Naive thymus-derived CD4-positive, alpha-beta T cell (primary cell): ENCODE data around the gene KIF26B. TPM values are rescaled to one million over a fixed set of nuclear protein-coding genes. Genes with fewer than 3 reads are reported as not detected.

Experiments used
- ATAC-seq: fragments of 150-1000 bp; cut with Tn5 transposase; 2 replicates; pipeline ENCODE4 v1.10.0; 2021; ENCODE audit warnings: mild to moderate bottlenecking, moderate library complexity
- CTCF ChIA-PET: fragments of 350-600 bp; sonication (Branson Sonifier 250); formaldehyde crosslinking; loops from one replicate; lab custom pipeline; 2021; ENCODE audit warnings: antibody characterized with exemption; lab: Charles Lee
- POLR2A ChIA-PET: fragments of 350-600 bp; sonication (Branson Sonifier 250); formaldehyde crosslinking; loops from one replicate; lab custom pipeline; 2021; ENCODE audit warnings: antibody characterized with exemption, inconsistent platforms; lab: Charles Lee
- DNase-seq, 9 donors: peaks; one replicate each; pipeline versions ENCODE4 v3.0.0 to v3.0.0-alpha.2; 2020 to 2022; ENCODE audit warnings: mixed read lengths in 1 of 9
- H3K27ac ChIP-seq: one replicate; pipeline ENCODE4 v1.7.0; 2013; ENCODE audit warnings: mild to moderate bottlenecking, low read depth, low read length, moderate library complexity
- H3K27me3 ChIP-seq, 2 donors: one replicate each; pipeline ENCODE4 v1.7.0; 2013; ENCODE audit warnings: low read length in 2 of 2, mild to moderate bottlenecking in 2 of 2, moderate library complexity in 2 of 2; ENCODE audit not compliant: control insufficient read depth in 2 of 2, insufficient read depth in 2 of 2
- H3K36me3 ChIP-seq, 3 experiments: 1 replicate in 2 of 3; 2 replicates in 1 of 3; pipeline ENCODE4 v1.7.0; 2013; ENCODE audit warnings: low read length in 3 of 3, mild to moderate bottlenecking in 3 of 3, moderate library complexity in 1 of 3; ENCODE audit not compliant: insufficient read depth in 3 of 3, control insufficient read depth in 2 of 3
- H3K4me1 ChIP-seq, 2 donors: one replicate each; pipeline ENCODE4 v1.7.0; 2013; ENCODE audit warnings: low read length in 2 of 2, mild to moderate bottlenecking in 2 of 2, moderate library complexity in 1 of 2; ENCODE audit not compliant: control insufficient read depth in 2 of 2, insufficient read depth in 2 of 2
- H3K4me3 ChIP-seq: 2 replicates; pipeline ENCODE4 v1.7.0; 2013; ENCODE audit warnings: mild to moderate bottlenecking, low read length
- H3K9me3 ChIP-seq, 3 experiments: 1 replicate in 2 of 3; 2 replicates in 1 of 3; pipeline ENCODE4 v1.7.0; 2013; ENCODE audit warnings: low read length in 3 of 3; ENCODE audit not compliant: control insufficient read depth in 2 of 3
- H3K27ac Mint-ChIP-seq, 9 donors: one replicate each; pipeline ENCODE4 v1.8.0; 2020 to 2022; ENCODE audit warnings: mixed read lengths in 9 of 9, mild to moderate bottlenecking in 8 of 9, moderate library complexity in 5 of 9, inconsistent platforms in 2 of 9
- H3K27me3 Mint-ChIP-seq, 5 donors: one replicate each; pipeline ENCODE4 v1.8.0; 2021 to 2022; ENCODE audit warnings: mixed read lengths in 5 of 5, mild to moderate bottlenecking in 1 of 5
- H3K36me3 Mint-ChIP-seq, 5 donors: one replicate each; pipeline ENCODE4 v1.8.0; 2020 to 2022; ENCODE audit warnings: mixed read lengths in 5 of 5, mild to moderate bottlenecking in 3 of 5, inconsistent platforms in 1 of 5
- H3K4me1 Mint-ChIP-seq, 7 donors: one replicate each; pipeline ENCODE4 v1.8.0; 2020 to 2022; ENCODE audit warnings: mixed read lengths in 7 of 7, mild to moderate bottlenecking in 3 of 7, inconsistent platforms in 1 of 7
- H3K4me3 Mint-ChIP-seq, 10 donors: one replicate each; pipeline ENCODE4 v1.8.0; 2020 to 2022; ENCODE audit warnings: mild to moderate bottlenecking in 10 of 10, mixed read lengths in 10 of 10, moderate library complexity in 6 of 10, inconsistent platforms in 2 of 10
- H3K9me3 Mint-ChIP-seq, 11 donors: one replicate each; pipeline ENCODE4 v1.8.0; 2020 to 2022; ENCODE audit warnings: mixed read lengths in 11 of 11, mild to moderate bottlenecking in 4 of 11, inconsistent platforms in 1 of 11, moderate library complexity in 1 of 11
- intact Hi-C, 2 donors: fragments of 100-400 bp; cut with micrococcal nuclease; formaldehyde crosslinking; loops; one replicate each; pipeline ENCODE4 v1.15.1; 2023
- polyA plus RNA-seq, 2 donors: library from polyadenylated mRNA; unstranded; fragments of 300-500 nt; fragmentation: Illumina TruSeq; gene quantifications; one replicate each; pipeline ENCODE4 v1.2.3, GENCODE V29; 2021
- total RNA-seq, 6 experiments: library from RNA in 5 of 6; stranded (reverse) in 5 of 6; gene quantifications; 1 replicate in 5 of 6; 2 replicates in 1 of 6; pipeline ENCODE4 v1.2.3 and lab custom pipeline; 2021 to 2026

The KIF26B gene
- total and polyA plus RNA-seq, 7 experiments from 2014 or later: 0.06 to 0.24 (median 0.21) TPM; not detected in 4

GRCh38 chr1:245172026-245172425 is 17.2 kb downstream of the KIF26B start:
- no peak for ATAC-seq
- POLR2A ChIA-PET: no interaction called here
- CTCF ChIA-PET: no interaction called here
- Mint-ChIP-seq H3K4me3 (no peak overlapping the region), H3K36me3 (no peaks in the 10 kb centered on the region), H3K27ac (no peak overlapping the region), H3K4me1 (peaks cover 0 to 10% (median 0%) of the 10 kb centered on the region in 7 donors), H3K27me3 (peaks cover 18 to 45% (median 37%) of the 10 kb centered on the region in 5 donors), H3K9me3 (no peaks in the 10 kb centered on the region)
- no peaks in the 10 kb centered on the region for H3K4me1 ChIP-seq
- H3K27me3 ChIP-seq: peaks cover 0 to 7% of the 10 kb centered on the region in 2 donors
- intact Hi-C loops: no loop called here
- H3K4me3 ChIP-seq: no peak overlapping the region
- H3K36me3 ChIP-seq: no peaks in the 10 kb centered on the region
- no peaks in the 10 kb centered on the region for H3K9me3 ChIP-seq
- DNase-seq: no peak
- H3K27ac ChIP-seq: no peak overlapping the region

GRCh38 chr1:245172829-245173228 is 18.0 kb downstream of the KIF26B start:
- Histone ChIP-seq H3K9me3 (no peaks in the 10 kb centered on the region), H3K4me1 (no peaks in the 10 kb centered on the region), H3K27me3 (peaks cover 0 to 7% of the 10 kb centered on the region in 2 donors), H3K36me3 (no peaks in the 10 kb centered on the region), H3K4me3 (no peak overlapping the region), H3K27ac (no peak overlapping the region)
- no peaks in the 10 kb centered on the region for H3K36me3 Mint-ChIP-seq
- H3K27me3 Mint-ChIP-seq: peaks cover 10 to 37% (median 30%) of the 10 kb centered on the region in 5 donors
- ATAC-seq (no peak), DNase-seq (no peak)
- intact Hi-C loops: no loop called here
- peaks cover 0 to 6% (median 0%) of the 10 kb centered on the region in 7 donors for H3K4me1 Mint-ChIP-seq
- H3K27ac Mint-ChIP-seq: no peak overlapping the region
- ChIA-PET POLR2A (no interaction called here), CTCF (no interaction called here)
- no peak overlapping the region for H3K4me3 Mint-ChIP-seq
- no peaks in the 10 kb centered on the region for H3K9me3 Mint-ChIP-seq

- Histone ChIP-seq H3K27ac (no peak overlapping the region), H3K27me3 (peaks cover 0 to 4% of the 10 kb centered on the region in 2 donors), H3K36me3 (no peaks in the 10 kb centered on the region), H3K4me3 (no peak overlapping the region), H3K9me3 (no peaks in the 10 kb centered on the region), H3K4me1 (no peaks in the 10 kb centered on the region)
- ChIA-PET POLR2A (no interaction called here), CTCF (no interaction called here)
- no peak for DNase-seq
- Mint-ChIP-seq H3K27me3 (peaks cover 3 to 29% (median 22%) of the 10 kb centered on the region in 5 donors), H3K36me3 (no peaks in the 10 kb centered on the region), H3K4me3 (no peak overlapping the region), H3K9me3 (no peaks in the 10 kb centered on the region), H3K27ac (no peak overlapping the region), H3K4me1 (peaks cover 0 to 4% (median 0%) of the 10 kb centered on the region in 7 donors)
- no peak for ATAC-seq
- intact Hi-C loops: no loop called here
Measured at GRCh38 chr1:245173446-245174211, 18.8 kb downstream of the KIF26B start.

- DNase-seq: no peak
- no peak overlapping the region for H3K4me3 ChIP-seq
- no peaks in the 10 kb centered on the region for H3K4me1 ChIP-seq
- H3K27me3 Mint-ChIP-seq: peaks cover 0 to 4% (median under 1%) of the 10 kb centered on the region in 5 donors
- H3K27ac Mint-ChIP-seq: no peak overlapping the region
- H3K27me3 ChIP-seq: no peaks in the 10 kb centered on the region
- CTCF ChIA-PET: no interaction called here
- no peaks in the 10 kb centered on the region for H3K4me1 Mint-ChIP-seq
- H3K4me3 Mint-ChIP-seq: no peak overlapping the region
- no peak for ATAC-seq
- POLR2A ChIA-PET: no interaction called here
- H3K27ac ChIP-seq: no peak overlapping the region
- no peaks in the 10 kb centered on the region for H3K36me3 ChIP-seq
- intact Hi-C loops: no loop called here
- H3K9me3 Mint-ChIP-seq: no peaks in the 10 kb centered on the region
- H3K9me3 ChIP-seq: no peaks in the 10 kb centered on the region
- no peaks in the 10 kb centered on the region for H3K36me3 Mint-ChIP-seq
Measured at GRCh38 chr1:245177071-245177900, 22.5 kb downstream of the KIF26B start.

GRCh38 chr1:245179706-245180105 is 24.9 kb downstream of the KIF26B start:
- no peak overlapping the region for H3K4me3 Mint-ChIP-seq
- H3K27me3 Mint-ChIP-seq: peaks cover 0 to 7% (median 0%) of the 10 kb centered on the region in 5 donors
- CTCF ChIA-PET: no interaction called here
- no peak for DNase-seq
- Histone ChIP-seq H3K27ac (no peak overlapping the region), H3K9me3 (no peaks in the 10 kb centered on the region), H3K4me3 (no peak overlapping the region), H3K4me1 (no peaks in the 10 kb centered on the region), H3K36me3 (no peaks in the 10 kb centered on the region), H3K27me3 (no peaks in the 10 kb centered on the region)
- no peaks in the 10 kb centered on the region for H3K36me3 Mint-ChIP-seq
- no peaks in the 10 kb centered on the region for H3K9me3 Mint-ChIP-seq
- no peak overlapping the region for H3K27ac Mint-ChIP-seq
- POLR2A ChIA-PET: no interaction called here
- intact Hi-C loops: no loop called here
- no peaks in the 10 kb centered on the region for H3K4me1 Mint-ChIP-seq
- no peak for ATAC-seq

GRCh38 chr1:245180496-245181157 is 25.8 kb downstream of the KIF26B start:
- no peak for DNase-seq
- Mint-ChIP-seq H3K4me1 (no peaks in the 10 kb centered on the region), H3K27ac (no peak overlapping the region), H3K27me3 (peaks cover 0 to 8% (median 0%) of the 10 kb centered on the region in 5 donors), H3K4me3 (no peak overlapping the region), H3K9me3 (no peaks in the 10 kb centered on the region), H3K36me3 (no peaks in the 10 kb centered on the region)
- POLR2A ChIA-PET: no interaction called here
- no peak for ATAC-seq
- Histone ChIP-seq H3K36me3 (no peaks in the 10 kb centered on the region), H3K27me3 (no peaks in the 10 kb centered on the region), H3K4me1 (no peaks in the 10 kb centered on the region), H3K9me3 (no peaks in the 10 kb centered on the region), H3K27ac (no peak overlapping the region), H3K4me3 (no peak overlapping the region)
- CTCF ChIA-PET: interaction anchor here (0.6 kb wide), 1 partner anchor 1235 kb away, joined by 3 read pairs; no protein-coding TSS in a partner anchor
- intact Hi-C loops: no loop called here
